ENCODE measurements around the gene BRPF3.

- no peak for TF ChIP-seq SP1 (IDR thresholded peaks at IDR 0.05; ENCODE audit: low read depth, low read length)
- no peak for TF ChIP-seq FOXK2 (IDR thresholded peaks at IDR 0.05)
- TF ChIP-seq CTCF (IDR thresholded peaks at IDR 0.05 in 2 of 3, conservative IDR thresholded peaks at IDR 0.05 in 1 of 3; ENCODE audit: control insufficient read depth in 2 of 3, extremely low read depth in 1 of 3, insufficient read depth in 1 of 3, low read depth in 3 of 3, low read length in 3 of 3) = no peak
- no peak for TF ChIP-seq POLR2A (IDR thresholded peaks at IDR 0.05; ENCODE audit: low read depth, low read length)
- no peak for TF ChIP-seq GABPA (IDR thresholded peaks at IDR 0.05; ENCODE audit: low read depth)
- no peak for TF ChIP-seq ZNF384 (IDR thresholded peaks at IDR 0.05; ENCODE audit: borderline replicate concordance, low read depth, low read length)
- no peak for TF ChIP-seq NRF1 (conservative IDR thresholded peaks at IDR 0.05; ENCODE audit: low read depth, low read length)
- no peak for TF ChIP-seq EZH2 (IDR thresholded peaks at IDR 0.05; ENCODE audit: borderline replicate concordance, control insufficient read depth, low read depth, low read length)
- no peak for TF ChIP-seq PAX5 (IDR thresholded peaks at IDR 0.05; ENCODE audit: borderline replicate concordance, low read depth, low read length)
- no peak for TF ChIP-seq HDGF (IDR thresholded peaks at IDR 0.05)
- no peak for TF ChIP-seq BCL11A (IDR thresholded peaks at IDR 0.05; ENCODE audit: low read depth, low read length)
These were observed 35.6 kb downstream of the BRPF3 start for GRCh38 chr6:36232172-36232571.

Measured in GM12878 (cell line).